ENCODE measurements around the gene RGS3. TPM values are rescaled to one million over a fixed set of nuclear protein-coding genes. Genes with fewer than 3 reads are reported as not detected.
"Not testable (repeated sequence)": the region's sequence is repeated elsewhere in the genome, so short reads cannot be mapped to it uniquely, and the experiment has no call there.

RGS3 gene
- total RNA-seq, 3 donors from 2014 or later, result 65.9 to 83.8 (median 70.7) TPM

GRCh38 chr9:113636693-113637092, 173.2 kb downstream of the RGS3 start:
- Histone ChIP-seq H3K9me3 (no peaks in the 10 kb centered on the region), H3K4me3 (no peak overlapping the region), H3K4me1 (ENCODE audit: low read depth) (no peaks in the 10 kb centered on the region), H3K36me3 (ENCODE audit: low read depth) (no peaks in the 10 kb centered on the region)
- no peak for TF ChIP-seq CTCF (IDR thresholded peaks at IDR 0.05)
- intact Hi-C loops (cut with DNase I, micrococcal nuclease), result no loop called here
- DNase-seq, result no peak
- ATAC-seq, result no peak

GRCh38 chr9:113638490-113638889, 175.0 kb downstream of the RGS3 start:
- TF ChIP-seq CTCF (IDR thresholded peaks at IDR 0.05), result no peak
- H3K9me3 ChIP-seq, result no peaks in the 10 kb centered on the region
- no peak overlapping the region for H3K4me3 ChIP-seq
- no peaks in the 10 kb centered on the region for H3K36me3 ChIP-seq (ENCODE audit: low read depth)
- ATAC-seq (no peak), DNase-seq (no peak)
- intact Hi-C loops (cut with DNase I, micrococcal nuclease), result no loop called here
- no peaks in the 10 kb centered on the region for H3K4me1 ChIP-seq (ENCODE audit: low read depth)

- intact Hi-C loops (cut with DNase I, micrococcal nuclease), result no loop called here
- ATAC-seq, result no peak
- Histone ChIP-seq H3K4me1 (ENCODE audit: low read depth) (no peaks in the 10 kb centered on the region), H3K9me3 (no peaks in the 10 kb centered on the region), H3K4me3 (no peak overlapping the region), H3K36me3 (ENCODE audit: low read depth) (no peaks in the 10 kb centered on the region)
- no peak for TF ChIP-seq CTCF (IDR thresholded peaks at IDR 0.05)
- no peak for DNase-seq
Observed at GRCh38 chr9:113638897-113639296, 175.4 kb downstream of the RGS3 start.

- ATAC-seq; DNase-seq; H3K4me1 ChIP-seq (ENCODE audit: low read depth); intact Hi-C loops (cut with DNase I, micrococcal nuclease); H3K36me3 ChIP-seq (ENCODE audit: low read depth); H3K9me3 ChIP-seq; H3K4me3 ChIP-seq: not testable (repeated sequence)
Observed at GRCh38 chr9:113639411-113639970, 176.0 kb downstream of the RGS3 start.

- no peak for DNase-seq
Observed at GRCh38 chr9:113640418-113640817, 176.9 kb downstream of the RGS3 start.

More at GRCh38 chr9:113640418-113640817, 176.9 kb downstream of the RGS3 start:
- TF ChIP-seq CTCF (IDR thresholded peaks at IDR 0.05), result no peak
- no peak for ATAC-seq
- H3K4me3 ChIP-seq, result no peak overlapping the region
- intact Hi-C loops (cut with DNase I, micrococcal nuclease), result no loop called here
- H3K9me3 ChIP-seq, result no peaks in the 10 kb centered on the region
- H3K4me1 ChIP-seq (ENCODE audit: low read depth), result no peaks in the 10 kb centered on the region
- H3K36me3 ChIP-seq (ENCODE audit: low read depth), result no peaks in the 10 kb centered on the region
